Measurements from ENCODE around the gene SHF. TPM values are rescaled to one million over a fixed set of nuclear protein-coding genes. Genes with fewer than 3 reads are reported as not detected.

Gene SHF
- total RNA-seq, 4 donors from 2014 or later: 5.8 to 20.6 (median 11.2) TPM

- TF ChIP-seq CTCF (IDR thresholded peaks at IDR 0.05) (no peak), POLR2A (IDR thresholded peaks at IDR 0.05) (no peak)
- no peak for DNase-seq
- H3K27me3 ChIP-seq: peaks cover 0 to 6% of the 10 kb centered on the region in 2 donors
- no peaks in the 10 kb centered on the region for H3K9me3 ChIP-seq
- H3K36me3 ChIP-seq: no peaks in the 10 kb centered on the region
- H3K4me3 ChIP-seq: no peak overlapping the region
- no peak overlapping the region for H3K27ac ChIP-seq
- no peaks in the 10 kb centered on the region for H3K4me1 ChIP-seq
These were observed 64.4 kb downstream of the SHF start for GRCh38 chr15:45123397-45123796.

- peaks cover 0 to 5% of the 10 kb centered on the region in 2 donors for H3K27me3 ChIP-seq
- no peaks in the 10 kb centered on the region for H3K9me3 ChIP-seq
- no peak for DNase-seq
- no peaks in the 10 kb centered on the region for H3K36me3 ChIP-seq
- TF ChIP-seq CTCF (IDR thresholded peaks at IDR 0.05): no peak
- no peak for TF ChIP-seq POLR2A (IDR thresholded peaks at IDR 0.05)
- H3K4me1 ChIP-seq: peaks cover 0 to 3% (median 0%) of the 10 kb centered on the region in 4 donors
- no peak overlapping the region for H3K4me3 ChIP-seq
- H3K27ac ChIP-seq: no peak overlapping the region
These were observed 65.0 kb downstream of the SHF start for GRCh38 chr15:45122719-45123118.

- no peak for TF ChIP-seq CTCF (IDR thresholded peaks at IDR 0.05)
- no peak for TF ChIP-seq POLR2A (IDR thresholded peaks at IDR 0.05)
- no peak overlapping the region for H3K4me3 ChIP-seq
- DNase-seq: no peak
- peaks cover 0 to 14% of the 10 kb centered on the region in 2 donors for H3K27me3 ChIP-seq
- peaks cover 0 to 9% (median 3%) of the 10 kb centered on the region in 4 donors for H3K4me1 ChIP-seq
- H3K9me3 ChIP-seq: no peaks in the 10 kb centered on the region
- no peak overlapping the region for H3K27ac ChIP-seq
- no peaks in the 10 kb centered on the region for H3K36me3 ChIP-seq
These were observed 65.9 kb downstream of the SHF start for GRCh38 chr15:45121706-45122417.

- Histone ChIP-seq H3K4me1 (peaks cover 0 to 14% (median 8%) of the 10 kb centered on the region in 4 donors), H3K36me3 (no peaks in the 10 kb centered on the region), H3K27me3 (peaks cover 0 to 17% of the 10 kb centered on the region in 2 donors), H3K27ac (no peak overlapping the region), H3K4me3 (no peak overlapping the region), H3K9me3 (no peaks in the 10 kb centered on the region)
- no peak for DNase-seq
- TF ChIP-seq POLR2A (IDR thresholded peaks at IDR 0.05): no peak
- TF ChIP-seq CTCF (IDR thresholded peaks at IDR 0.05): no peak
These were observed 66.7 kb downstream of the SHF start for GRCh38 chr15:45121020-45121419.

- Histone ChIP-seq H3K4me3 (no peak overlapping the region), H3K27ac (no peak overlapping the region), H3K9me3 (no peaks in the 10 kb centered on the region), H3K27me3 (peaks cover 0 to 17% of the 10 kb centered on the region in 2 donors), H3K36me3 (no peaks in the 10 kb centered on the region), H3K4me1 (peaks cover 0 to 14% (median 8%) of the 10 kb centered on the region in 4 donors)
- TF ChIP-seq POLR2A (IDR thresholded peaks at IDR 0.05) (no peak), CTCF (IDR thresholded peaks at IDR 0.05) (no peak)
- no peak for DNase-seq
These were observed 67.4 kb downstream of the SHF start for GRCh38 chr15:45120081-45120972.
